K562 (cell line): Measurements from ENCODE around the gene RMND5B. TPM values are rescaled to one million over a fixed set of nuclear protein-coding genes. Genes with fewer than 3 reads are reported as not detected.

Experiments used
- ATAC-seq: fragments of 200-7000 bp; cut with Tn5 transposase; 3 replicates; pipeline ENCODE4 v1.9.1; 2020; ENCODE audit warnings: moderate library complexity
- BruUV-seq: library from RNA; stranded (reverse); fragments of 400-500 nt; replicated peaks from 2 replicates; lab custom pipeline; 2021; lab: Mats Ljungman, UMichigan
- CTCF ChIA-PET: fragments of 300-600 bp; formaldehyde crosslinking; extraction: SDS; loops from one replicate; lab custom pipeline; 2021; ENCODE audit warnings: low intra/inter-chr PET ratio; lab: Yijun Ruan, JAX
- POLR2A ChIA-PET: fragments of 300-600, 350-650 bp; sonication (Branson Sonifier 250); formaldehyde crosslinking; extraction: SDS; loops from one replicate; lab custom pipeline; 2021; ENCODE audit warnings: antibody characterized with exemption, inconsistent platforms; lab: Yijun Ruan, JAX
- DNase-seq, 4 experiments: peaks; one replicate each; pipeline versions ENCODE4 v3.0.0 to v3.0.0-alpha.2; 2011 to 2018; ENCODE audit warnings: low spot score in 3 of 4, mixed read lengths in 3 of 4; ENCODE audit errors: extremely low read depth in 1 of 4
- FAIRE-seq: peaks from 2 replicates; lab custom pipeline; 2011; peaks lifted over from hg19 to GRCh38; lab: Jason Lieb, UNC
- H2AFZ ChIP-seq: 2 replicates; pipeline ENCODE4 v1.6.0; 2011; ENCODE audit warnings: low read depth, low read length, control low read depth, inconsistent platforms
- H3K27ac ChIP-seq: fragments of 200-600 bp; 3 replicates; pipeline ENCODE4 v1.8.0; 2011; ENCODE audit warnings: low read depth, mild to moderate bottlenecking, control low read depth, inconsistent platforms, low read length, moderate library complexity, mixed read lengths; ENCODE audit errors: extremely low read depth
- H3K27me3 ChIP-seq, 2 experiments: fragments of 300-600 bp in 1 of 2; 2 replicates in 1 of 2; 3 replicates in 1 of 2; pipeline versions ENCODE4 v1.6.0 to v1.8.0; 2011; ENCODE audit warnings: inconsistent platforms in 2 of 2, low read length in 2 of 2, mild to moderate bottlenecking in 1 of 2, mixed read lengths in 1 of 2, moderate library complexity in 1 of 2; ENCODE audit not compliant: control insufficient read depth in 2 of 2, insufficient read depth in 2 of 2
- H3K36me3 ChIP-seq: fragments of 300-600 bp; 3 replicates; pipeline ENCODE4 v1.8.0; 2011; ENCODE audit warnings: mild to moderate bottlenecking, low read length, inconsistent platforms; ENCODE audit not compliant: control insufficient read depth, insufficient read depth
- H3K4me1 ChIP-seq, 2 experiments: fragments of 200-600 bp in 1 of 2; replicated peaks in 1 of 2; 2 replicates in 1 of 2; 3 replicates in 1 of 2; pipeline versions ENCODE4 v1.5.1 to v1.8.0; 2011; ENCODE audit warnings: inconsistent platforms in 2 of 2, low read length in 2 of 2, mild to moderate bottlenecking in 1 of 2, mixed read lengths in 1 of 2, moderate library complexity in 1 of 2; ENCODE audit not compliant: control insufficient read depth in 2 of 2, insufficient read depth in 2 of 2
- H3K4me2 ChIP-seq: 2 replicates; pipeline ENCODE4 v1.6.1; 2011; ENCODE audit warnings: low read length, control low read depth, inconsistent platforms, mixed read lengths; ENCODE audit not compliant: insufficient read depth
- H3K4me3 ChIP-seq: fragments of 200-600 bp; sonication (generic), shearing (Covaris generic); 2 replicates; pipeline ENCODE4 v1.5.1; 2016; ENCODE audit warnings: control low read depth, inconsistent platforms
- H3K79me2 ChIP-seq: fragments of 200-600 bp; 3 replicates; pipeline ENCODE4 v1.8.0; 2011; ENCODE audit warnings: low read length, inconsistent platforms; ENCODE audit not compliant: control insufficient read depth, insufficient read depth
- H3K9ac ChIP-seq, 2 experiments: 2 replicates each; pipeline versions ENCODE4 v1.6.0 to v1.6.1; 2011; ENCODE audit warnings: low read depth in 2 of 2, low read length in 2 of 2, control low read depth in 1 of 2, inconsistent platforms in 1 of 2, mild to moderate bottlenecking in 1 of 2, mixed read lengths in 1 of 2; ENCODE audit not compliant: insufficient read depth in 1 of 2
- H3K9me1 ChIP-seq: one replicate; pipeline ENCODE4 v1.6.0; 2011; ENCODE audit warnings: inconsistent platforms, mild to moderate bottlenecking, low read length, moderate library complexity; ENCODE audit not compliant: control insufficient read depth, insufficient read depth
- H3K9me3 ChIP-seq: replicated peaks from 2 replicates; pipeline ENCODE4 v1.5.1; 2011; ENCODE audit warnings: low read depth, low read length, inconsistent platforms; ENCODE audit not compliant: control insufficient read depth, insufficient read depth
- H4K20me1 ChIP-seq: replicated peaks from 2 replicates; pipeline ENCODE4 v1.6.1; 2011; ENCODE audit warnings: low read length, inconsistent platforms, mixed read lengths; ENCODE audit not compliant: control insufficient read depth, insufficient read depth
- BHLHE40 ChIP-seq: IDR thresholded peaks from 2 replicates; pipeline ENCODE4 v1.6.1; 2011; ENCODE audit warnings: low read length, improper control_type of control experiment
- CBX1 ChIP-seq: sonication (generic); IDR thresholded peaks from 2 replicates; pipeline ENCODE4 v1.6.1; 2016; ENCODE audit warnings: antibody characterized with exemption, low read depth, mild to moderate bottlenecking
- E2F1 ChIP-seq: sonication (generic); formaldehyde crosslinking; IDR thresholded peaks from 2 replicates; pipeline ENCODE4 v1.8.1; 2023; ENCODE audit warnings: mild to moderate bottlenecking, missing genetic modification reagents, moderate library complexity
- EHMT2 ChIP-seq: fragments of 450-650 bp; IDR thresholded peaks from 2 replicates; pipeline ENCODE4 v1.6.1; 2018; ENCODE audit warnings: antibody characterized with exemption
- FOXA1 ChIP-seq: fragments of 450-650 bp; IDR thresholded peaks from 2 replicates; pipeline ENCODE4 v1.6.1; 2016; ENCODE audit warnings: mild to moderate bottlenecking, borderline replicate concordance
- KDM4B ChIP-seq, 2 experiments: fragments of 450-650 bp in 1 of 2; sonication (generic) in 1 of 2; IDR thresholded peaks; 2 replicates each; pipeline ENCODE4 v1.6.1; 2016 to 2017; ENCODE audit warnings: borderline replicate concordance in 2 of 2, antibody characterized with exemption in 1 of 2, low read depth in 1 of 2, mild to moderate bottlenecking in 1 of 2
- KLF1 ChIP-seq: fragments of 450-650 bp; IDR thresholded peaks from 2 replicates; pipeline ENCODE4 v1.6.1; 2016; ENCODE audit warnings: missing genetic modification characterization, missing compliant biosample characterization
- MITF ChIP-seq: IDR thresholded peaks from 2 replicates; pipeline ENCODE4 v1.6.1; 2014; ENCODE audit warnings: antibody characterized with exemption
- NR1H2 ChIP-seq: sonication (generic); formaldehyde crosslinking; IDR thresholded peaks from 2 replicates; pipeline ENCODE4 v1.4.0; 2020; ENCODE audit warnings: mild to moderate bottlenecking, missing genetic modification reagents
- NR2F6 ChIP-seq: fragments of 450-650 bp; formaldehyde crosslinking; IDR thresholded peaks from 2 replicates; pipeline ENCODE4 v1.4.0; 2020; ENCODE audit warnings: mild to moderate bottlenecking
- RCOR1 ChIP-seq, 2 experiments: IDR thresholded peaks; 2 replicates each; pipeline ENCODE4 v1.6.1; 2012; ENCODE audit warnings: low read depth in 2 of 2, low read length in 2 of 2, borderline replicate concordance in 1 of 2, improper control_type of control experiment in 1 of 2
- SIN3B ChIP-seq: fragments of 450-650 bp; IDR thresholded peaks from 2 replicates; pipeline ENCODE4 v1.6.1; 2017; ENCODE audit warnings: low read depth, mild to moderate bottlenecking, moderate library complexity
- ZNF766 ChIP-seq: fragments of 200-800 bp; sonication (Bioruptor generic); conservative IDR thresholded peaks from 2 replicates; pipeline ENCODE4 v1.6.1; 2016; ENCODE audit warnings: missing genetic modification characterization, missing compliant biosample characterization
- WGBS: fragments of 100-300 bp; shearing (Covaris generic); methylation state at CpG from one replicate; pipeline ENCODE4 v1.1.6; 2016; ENCODE audit warnings: low coverage, mixed read lengths; ENCODE audit not compliant: insufficient coverage; ENCODE audit errors: missing lambda C conversion rate; 5-methylcytosine and 5-hydroxymethylcytosine counted together
- in situ Hi-C: fragments of 300-500 bp; cut with MboI; formaldehyde crosslinking; loops from 4 replicates; pipeline ENCODE4 v1.15.0; 2018; ENCODE audit warnings: inconsistent platforms, mixed read lengths
- intact Hi-C: fragments of 100-400 bp; cut with micrococcal nuclease; formaldehyde crosslinking; loops from 2 replicates; pipeline ENCODE4 v1.14.2; 2022
- polyA plus RNA-seq, 8 experiments: library from polyadenylated mRNA; depleted of rRNA in 4 of 8; stranded (reverse) in 5 of 8; unstranded in 3 of 8; fragments of >200 nt; fragmentation: Nextera tagmentation in 2 of 8; fragmentation: Illumina TruSeq in 1 of 8; extraction: Ambion mirVana in 2 of 8; extraction: Trizol in 1 of 8; gene quantifications; 2 replicates each; pipeline versions ENCODE4 v1.2.1 to v1.2.3, GENCODE V29; 2011 to 2014; ENCODE audit warnings: inconsistent platforms in 1 of 8, missing spikeins in 1 of 8
- total RNA-seq, 7 experiments: library from RNA; depleted of rRNA in 6 of 7; stranded (reverse); fragments of >200 nt in 6 of 7; fragmentation: Illumina TruSeq in 2 of 7; extraction: Trizol in 2 of 7; gene quantifications; 2 replicates each; pipeline versions ENCODE4 v1.2.1 to v1.2.3, GENCODE V29; 2011 to 2021; ENCODE audit warnings: low replicate concordance in 1 of 7
- TF ChIP-seq, protein P1 (sequence below): fragments of 450-650 bp; formaldehyde crosslinking; IDR thresholded peaks from 2 replicates; pipeline ENCODE4 v1.4.0; 2022; ENCODE audit warnings: mild to moderate bottlenecking, moderate library complexity

RMND5B gene
- total and polyA plus RNA-seq, 9 of the 15 experiments (the other 6 are each of a cell fraction or from before 2014, with no cell fraction given) = 2.6 to 57.0 (median 28.3) TPM

DNA sequence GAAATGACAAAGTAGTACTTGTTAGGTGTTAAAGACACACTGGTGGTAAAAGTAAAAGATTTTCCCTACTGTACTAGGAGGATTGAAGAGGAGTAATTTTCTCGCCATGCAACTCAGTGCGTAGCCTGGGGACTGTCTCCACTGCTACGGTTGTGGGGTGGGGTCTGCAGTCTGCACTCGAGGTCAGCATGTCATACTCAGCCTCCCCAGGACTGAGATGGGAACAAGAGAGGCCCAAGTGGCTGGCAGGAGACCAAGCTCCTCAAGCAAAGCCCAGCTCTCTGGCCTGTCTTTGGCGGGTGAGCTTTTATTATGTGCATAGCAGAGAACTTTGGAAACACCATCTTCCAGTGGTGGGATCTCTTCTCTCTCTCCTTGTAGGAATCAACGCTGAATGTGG lies 12.4 kb downstream of the RMND5B start:
- H3K4me2 ChIP-seq = no peak overlapping the region

More for the DNA sequence above, 12.4 kb downstream of the RMND5B start:
- POLR2A ChIA-PET = interaction anchor here (0.6 to 3.2 kb wide), 7 partner anchors 10 to 1645 kb away, joined by 3 to 20 read pairs (median 4); partner anchors contain the start of gene NHP2
- no peak overlapping the region for H2AFZ ChIP-seq
- in situ Hi-C loops = no loop called here
- no peak for ATAC-seq
- BruUV-seq = no TSS peak
- H3K9me3 ChIP-seq = no peaks in the 10 kb centered on the region
- 90% methylated on average over 6 of the region's 6 CpGs for WGBS
- no peaks in the 10 kb centered on the region for H3K27me3 ChIP-seq
- FAIRE-seq = no peak
- TF ChIP-seq NR2F6 (no peak), RCOR1 (IDR thresholded peaks at IDR 0.05; ENCODE audit: borderline replicate concordance in 1 of 2, low read depth in 2 of 2, low read length in 2 of 2) (no peak), MITF (no peak), NR1H2 (CRISPR knock-in tag) (no peak), E2F1 (CRISPR knock-in tag) (no peak), ZNF766 (CRISPR knock-in tag) (no peak), KDM4B (IDR thresholded peaks at IDR 0.05; ENCODE audit: borderline replicate concordance in 2 of 2, low read depth in 1 of 2) (no peak), EHMT2 (no peak), CBX1 (no peak), KLF1 (tag) (no peak), BHLHE40 (no peak), FOXA1 (no peak), SIN3B (no peak)
- TF ChIP-seq, protein P1, sequence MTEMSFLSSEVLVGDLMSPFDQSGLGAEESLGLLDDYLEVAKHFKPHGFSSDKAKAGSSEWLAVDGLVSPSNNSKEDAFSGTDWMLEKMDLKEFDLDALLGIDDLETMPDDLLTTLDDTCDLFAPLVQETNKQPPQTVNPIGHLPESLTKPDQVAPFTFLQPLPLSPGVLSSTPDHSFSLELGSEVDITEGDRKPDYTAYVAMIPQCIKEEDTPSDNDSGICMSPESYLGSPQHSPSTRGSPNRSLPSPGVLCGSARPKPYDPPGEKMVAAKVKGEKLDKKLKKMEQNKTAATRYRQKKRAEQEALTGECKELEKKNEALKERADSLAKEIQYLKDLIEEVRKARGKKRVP (CRISPR knock-in tag) = no peak
- H3K9ac ChIP-seq = no peak overlapping the region
- H3K36me3 ChIP-seq = peaks cover 90% of the 10 kb centered on the region
- CTCF ChIA-PET = interaction anchor here (0.9 kb wide), 1 partner anchor 67 kb away, joined by 3 read pairs; no protein-coding TSS in a partner anchor
- intact Hi-C loops = no loop called here
- no peaks in the 10 kb centered on the region for H3K9me1 ChIP-seq
- peaks cover 8% of the 10 kb centered on the region; the same call in 1 of the 2 replicates for H4K20me1 ChIP-seq
- no peaks in the 10 kb centered on the region for H3K79me2 ChIP-seq
- H3K4me3 ChIP-seq = no peak overlapping the region
- no peak overlapping the region for H3K27ac ChIP-seq
- DNase-seq = no peak
- H3K4me1 ChIP-seq = peaks cover 0 to 6% of the 10 kb centered on the region in 2 experiments; a peak in 1 of 5 replicates
